Esophagus muscularis mucosa (tissue), 4 donors: ENCODE data around the gene AIP. TPM values are rescaled to one million over a fixed set of nuclear protein-coding genes. Genes with fewer than 3 reads are reported as not detected.
A peak's percentile ranks its signal among the peaks of the same experiment; 100 is the strongest.

Experiments
- DNase-seq: peaks from one replicate; pipeline ENCODE4 v3.0.0-alpha.2; 2017; ENCODE audit errors: extremely low spot score
- H3K27ac ChIP-seq, 4 donors: fragments of 200-600 bp; sonication (generic); replicated peaks in 1 of 4; 1 replicate in 3 of 4; 2 replicates in 1 of 4; pipeline ENCODE4 v1.5.1; 2016 to 2019; ENCODE audit warnings: mild to moderate bottlenecking in 1 of 4
- H3K27me3 ChIP-seq, 4 donors: fragments of 200-600 bp; sonication (generic); one replicate each; pipeline versions ENCODE4 v1.5.1 to v1.6.0; 2016 to 2019
- H3K36me3 ChIP-seq, 4 donors: fragments of 200-600 bp; sonication (generic); one replicate each; pipeline ENCODE4 v1.5.1; 2016 to 2019
- H3K4me1 ChIP-seq, 4 donors: fragments of 200-600 bp; sonication (generic); one replicate each; pipeline ENCODE4 v1.5.1; 2016 to 2019
- H3K4me3 ChIP-seq, 4 donors: fragments of 200-600 bp; sonication (generic); 1 replicate in 2 of 4; 2 replicates in 2 of 4; pipeline ENCODE4 v1.5.1; 2016 to 2019; ENCODE audit warnings: mild to moderate bottlenecking in 4 of 4, moderate library complexity in 1 of 4
- H3K9me3 ChIP-seq, 4 donors: fragments of 200-600 bp; sonication (generic); 1 replicate in 3 of 4; 2 replicates in 1 of 4; pipeline ENCODE4 v1.5.1; 2016 to 2019
- EP300 ChIP-seq: sonication (generic); formaldehyde crosslinking; IDR thresholded peaks from one replicate; pipeline ENCODE4 v1.6.1; 2017; ENCODE audit warnings: antibody characterized with exemption
- POLR2A ChIP-seq: fragments of 450-650 bp; IDR thresholded peaks from one replicate; pipeline ENCODE4 v1.6.1; 2017; ENCODE audit warnings: antibody characterized with exemption, moderate library complexity, mild to moderate bottlenecking, low read depth
- POLR2AphosphoS5 ChIP-seq, 2 donors: sonication (generic); formaldehyde crosslinking; IDR thresholded peaks; one replicate each; pipeline ENCODE4 v1.6.1; 2017; ENCODE audit warnings: antibody characterized with exemption in 2 of 2
- WGBS: methylation state at CpG from one replicate; pipeline ENCODE4 v1.1.5; 2018; 5-methylcytosine and 5-hydroxymethylcytosine counted together
- intact Hi-C: fragments of 100-400 bp; cut with DNase I; formaldehyde crosslinking; loops from one replicate; pipeline ENCODE4 v1.15.1; 2023
- total RNA-seq, 4 donors: library from RNA; depleted of rRNA; stranded (reverse); fragments of >200 nt; gene quantifications; one replicate each; pipeline versions ENCODE4 v1.1.0 to v1.2.1, GENCODE V29; 2016
- TF ChIP-seq, protein P1 (sequence below), 3 experiments: fragments of 200-600 bp in 2 of 3; fragments of 450-650 bp in 1 of 3; sonication (generic) in 2 of 3; IDR thresholded peaks; one replicate each; pipeline ENCODE4 v1.5.1; 2017 to 2019; ENCODE audit warnings: antibody characterized with exemption in 3 of 3, mild to moderate bottlenecking in 2 of 3, moderate library complexity in 1 of 3

The AIP gene
- total RNA-seq, 4 donors from 2014 or later = 68.1 to 121 (median 108) TPM

DNA sequence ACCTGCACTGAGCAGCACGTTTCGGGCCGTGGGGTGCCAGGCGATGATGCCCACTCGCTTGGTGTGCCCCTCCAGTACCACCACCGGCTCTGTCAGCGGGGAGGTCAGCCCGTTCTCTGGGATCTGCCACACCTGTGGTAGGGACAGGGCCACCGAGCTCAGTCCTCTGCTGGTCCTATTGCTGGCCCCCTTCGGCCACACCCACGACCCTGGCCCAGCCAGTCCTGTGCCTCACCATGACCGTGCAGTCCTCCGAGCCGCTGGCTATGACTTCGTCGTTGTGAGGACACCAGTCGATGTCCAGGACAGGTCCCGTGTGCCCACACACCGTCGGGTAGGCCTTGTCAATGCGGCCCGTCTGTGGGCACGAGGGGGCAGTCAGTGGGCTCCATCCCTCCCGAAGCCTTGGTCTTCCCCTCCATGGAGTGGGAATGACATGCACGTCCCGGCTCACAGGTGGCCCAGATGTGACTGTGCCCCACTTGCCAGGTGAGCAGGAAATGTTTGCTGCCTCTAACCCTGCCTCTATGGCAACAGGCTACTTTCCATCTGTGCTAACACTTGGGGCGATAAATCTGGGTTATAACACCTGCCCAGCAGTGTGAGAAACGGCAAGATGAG is 41.0 kb upstream of the AIP start:
- peak overlapping the region in 3 of 4 donors; percentile 96 to 98 (median 97) for H3K27ac ChIP-seq
- no peak for DNase-seq

DNA sequence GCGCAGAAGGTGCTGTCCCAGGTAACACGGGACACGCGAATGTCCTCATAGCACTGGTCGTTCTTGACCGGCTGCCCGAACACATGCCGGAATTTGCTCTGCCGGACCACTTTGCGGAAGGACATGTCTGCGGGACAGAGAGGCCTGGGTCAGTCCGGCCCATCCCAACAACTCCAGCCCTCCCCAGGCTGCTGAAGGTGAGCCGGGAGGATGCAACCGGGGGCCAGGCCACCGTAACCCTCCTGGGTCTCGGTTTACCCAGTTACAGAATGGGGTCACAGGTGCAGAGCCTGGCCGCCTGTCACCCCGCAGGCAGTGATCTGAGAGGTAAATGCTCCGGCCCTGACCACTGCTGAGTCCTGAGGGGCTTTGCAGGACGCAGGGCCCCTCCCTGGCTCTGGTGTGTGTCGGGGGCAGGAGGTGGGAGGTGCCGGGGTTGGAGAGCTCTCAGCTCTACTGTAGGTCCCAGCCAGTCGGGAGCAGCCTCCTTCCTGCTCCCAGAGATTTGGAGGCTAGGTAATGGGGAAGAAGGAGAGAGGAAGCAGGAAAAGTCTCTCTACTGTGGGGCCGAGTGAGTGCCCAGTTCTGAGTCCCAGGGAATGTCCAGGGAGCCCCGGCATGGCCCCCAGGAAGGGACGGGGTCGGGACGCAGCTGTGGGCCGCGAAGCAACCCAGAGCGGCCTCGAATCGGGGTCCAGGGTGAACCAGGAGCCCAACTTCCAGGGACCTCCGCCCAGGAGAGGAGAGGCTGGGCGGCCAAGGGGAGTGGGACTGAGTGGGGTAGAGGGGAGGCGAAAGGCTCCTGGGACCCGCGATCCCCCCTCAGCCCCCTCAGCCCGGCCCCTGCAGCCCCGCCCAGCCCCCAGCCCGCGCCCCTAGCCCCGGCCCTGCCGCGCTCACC is 40.1 kb upstream of the AIP start:
- no peak for TF ChIP-seq POLR2A
- intact Hi-C loops = no loop called here
- Histone ChIP-seq H3K27me3 (no peaks in the 10 kb centered on the region), H3K4me3 (peak overlapping the region; percentile 67 to 98 (median 81)), H3K36me3 (peaks cover 0 to 42% (median 37%) of the 10 kb centered on the region in 4 donors), H3K4me1 (peaks cover 24 to 55% (median 52%) of the 10 kb centered on the region in 4 donors), H3K27ac (peak overlapping the region; percentile 90 to 98 (median 96)), H3K9me3 (no peaks in the 10 kb centered on the region)
- no peak for DNase-seq
- WGBS = 80% methylated on average over 2 of the region's 45 CpGs

More for the DNA sequence above, 41.0 kb upstream of the AIP start:
- Histone ChIP-seq H3K27me3 (no peaks in the 10 kb centered on the region), H3K4me1 (peaks cover 24 to 63% (median 55%) of the 10 kb centered on the region in 4 donors), H3K9me3 (no peaks in the 10 kb centered on the region), H3K36me3 (peaks cover 0 to 49% (median 43%) of the 10 kb centered on the region in 4 donors), H3K4me3 (peak overlapping the region in 1 of 4 donors; percentile 74)
- WGBS = 85% methylated on average over 15 of the region's 28 CpGs
- TF ChIP-seq EP300 = no peak
- no peak for TF ChIP-seq POLR2A
- TF ChIP-seq POLR2AphosphoS5 (IDR thresholded peaks at IDR 0.05) = no peak
- TF ChIP-seq, protein P1, sequence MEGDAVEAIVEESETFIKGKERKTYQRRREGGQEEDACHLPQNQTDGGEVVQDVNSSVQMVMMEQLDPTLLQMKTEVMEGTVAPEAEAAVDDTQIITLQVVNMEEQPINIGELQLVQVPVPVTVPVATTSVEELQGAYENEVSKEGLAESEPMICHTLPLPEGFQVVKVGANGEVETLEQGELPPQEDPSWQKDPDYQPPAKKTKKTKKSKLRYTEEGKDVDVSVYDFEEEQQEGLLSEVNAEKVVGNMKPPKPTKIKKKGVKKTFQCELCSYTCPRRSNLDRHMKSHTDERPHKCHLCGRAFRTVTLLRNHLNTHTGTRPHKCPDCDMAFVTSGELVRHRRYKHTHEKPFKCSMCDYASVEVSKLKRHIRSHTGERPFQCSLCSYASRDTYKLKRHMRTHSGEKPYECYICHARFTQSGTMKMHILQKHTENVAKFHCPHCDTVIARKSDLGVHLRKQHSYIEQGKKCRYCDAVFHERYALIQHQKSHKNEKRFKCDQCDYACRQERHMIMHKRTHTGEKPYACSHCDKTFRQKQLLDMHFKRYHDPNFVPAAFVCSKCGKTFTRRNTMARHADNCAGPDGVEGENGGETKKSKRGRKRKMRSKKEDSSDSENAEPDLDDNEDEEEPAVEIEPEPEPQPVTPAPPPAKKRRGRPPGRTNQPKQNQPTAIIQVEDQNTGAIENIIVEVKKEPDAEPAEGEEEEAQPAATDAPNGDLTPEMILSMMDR (IDR thresholded peaks at IDR 0.05) = no peak
- intact Hi-C loops = no loop called here

DNA sequence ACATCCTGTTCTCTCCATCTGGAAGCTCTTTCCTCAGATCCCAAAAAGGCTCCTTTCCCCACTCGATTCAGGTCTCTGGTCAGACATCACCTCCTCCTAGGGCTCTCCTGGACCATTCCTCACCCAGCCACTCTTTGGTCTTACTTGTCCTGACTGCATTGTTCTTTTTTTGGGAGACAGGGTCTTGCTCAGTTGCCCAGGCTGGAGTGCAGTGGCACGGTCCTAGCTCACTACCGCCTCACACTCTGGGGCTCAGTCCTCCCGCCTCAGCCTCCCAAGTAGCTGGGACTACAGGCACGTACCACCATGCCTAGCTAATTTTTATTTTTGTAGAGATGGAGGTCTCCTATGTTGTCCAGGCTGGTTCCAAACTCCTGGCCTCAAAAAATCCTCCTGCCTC is 37.3 kb upstream of the AIP start:
- no peaks in the 10 kb centered on the region for H3K27me3 ChIP-seq
- H3K27ac ChIP-seq = no peak overlapping the region
- TF ChIP-seq EP300 (no peak), POLR2AphosphoS5 (IDR thresholded peaks at IDR 0.05) (no peak), POLR2A (no peak)
- TF ChIP-seq, protein P1 (IDR thresholded peaks at IDR 0.05) = no peak
- H3K9me3 ChIP-seq = no peaks in the 10 kb centered on the region
- intact Hi-C loops = no loop called here
- WGBS = 97% methylated on average over 5 of the region's 5 CpGs
- DNase-seq = no peak
- peaks cover 0 to 18% (median 14%) of the 10 kb centered on the region in 4 donors for H3K36me3 ChIP-seq
- no peak overlapping the region for H3K4me3 ChIP-seq
- peaks cover 12 to 39% (median 37%) of the 10 kb centered on the region in 4 donors for H3K4me1 ChIP-seq

DNA sequence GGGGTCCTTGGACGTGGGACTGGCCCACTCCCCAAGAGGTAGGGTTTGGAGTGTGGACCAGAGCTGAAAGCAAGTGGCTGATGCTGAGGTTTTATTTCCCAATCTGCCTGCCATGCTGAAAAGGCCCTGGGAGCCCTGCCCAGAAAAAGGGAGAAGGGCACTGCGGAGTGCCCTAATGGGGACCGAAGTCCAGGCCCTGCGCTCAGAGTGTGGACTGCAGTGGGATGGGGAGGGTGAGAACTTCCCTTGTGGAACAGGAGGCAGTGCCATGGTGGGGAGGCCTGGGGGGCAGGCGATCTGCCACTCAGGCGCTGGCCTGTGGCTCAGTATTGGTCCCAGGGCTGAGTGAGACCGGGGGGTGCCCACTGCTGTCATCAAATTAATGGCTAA is 34.6 kb upstream of the AIP start:
- Histone ChIP-seq H3K27ac (no peak overlapping the region), H3K9me3 (no peaks in the 10 kb centered on the region), H3K4me1 (peaks cover 0 to 14% (median 14%) of the 10 kb centered on the region in 4 donors), H3K4me3 (no peak overlapping the region), H3K27me3 (no peaks in the 10 kb centered on the region), H3K36me3 (no peaks in the 10 kb centered on the region)
- 95% methylated on average over 7 of the region's 7 CpGs for WGBS
- TF ChIP-seq EP300 = no peak
- TF ChIP-seq, protein P1 (IDR thresholded peaks at IDR 0.05) = no peak
- TF ChIP-seq POLR2A = no peak
- TF ChIP-seq POLR2AphosphoS5 (IDR thresholded peaks at IDR 0.05) = no peak
- intact Hi-C loops = no loop called here
- DNase-seq = no peak
